NCI-H526 (cell line): ENCODE results near the gene DHRS2.
"Not testable (repeated sequence)": the region's sequence is repeated elsewhere in the genome, so short reads cannot be mapped to it uniquely, and the experiment has no call there.

Source experiments
- DNase-seq, 2 experiments: peaks; one replicate each; lab custom pipeline; 2025; lab: John Stamatoyannopoulos, UW

DHRS2 gene

GRCh38 chr14:23633160-23633701, 2.9 kb upstream of the DHRS2 start:
- peak in 1 of 2 experiments; percentile 3 for DNase-seq

DNA sequence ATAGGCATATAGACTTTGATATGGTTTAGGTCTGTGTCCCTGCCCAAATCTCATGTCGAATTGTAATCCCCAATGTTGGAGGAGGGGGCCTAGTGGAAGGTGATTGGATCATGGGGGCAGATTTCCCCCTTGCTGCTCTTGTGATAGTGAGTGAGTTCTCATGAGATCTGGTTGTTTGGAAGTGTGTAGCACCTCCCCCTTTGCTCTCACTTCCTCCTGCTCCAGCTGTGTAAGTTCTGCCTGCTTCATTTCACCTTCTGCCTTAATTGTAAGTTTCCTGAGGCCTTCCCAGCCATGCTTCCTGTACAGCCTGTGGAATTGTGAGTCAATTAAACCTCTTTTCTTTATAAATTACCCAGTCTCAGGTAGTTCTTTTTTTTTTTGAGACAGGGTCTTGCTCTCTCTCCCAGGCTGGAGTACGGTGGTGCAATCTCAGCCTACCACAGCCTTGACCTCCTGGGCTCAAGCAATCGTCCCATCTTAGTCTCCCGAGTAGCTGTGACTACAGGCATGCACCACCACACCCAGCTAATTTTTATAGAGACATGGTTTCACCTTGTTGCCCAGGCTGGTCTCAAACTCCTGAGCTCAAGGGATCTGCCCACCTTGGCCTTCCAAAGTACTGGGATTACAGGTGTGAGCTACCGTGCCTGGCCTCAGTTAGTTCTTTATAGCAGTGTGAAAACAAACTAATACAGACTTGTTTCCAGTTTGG, 1.3 kb upstream of the DHRS2 start:
- not testable (repeated sequence) for DNase-seq

- DNase-seq, result not testable (repeated sequence)
Observed at GRCh38 chr14:23637312-23637654, 1.1 kb downstream of the DHRS2 start.

- not testable (repeated sequence) for DNase-seq
Observed at GRCh38 chr14:23637655-23638413, 1.7 kb downstream of the DHRS2 start.

GRCh38 chr14:23638414-23639047, 2.4 kb downstream of the DHRS2 start:
- no peak for DNase-seq

DNA sequence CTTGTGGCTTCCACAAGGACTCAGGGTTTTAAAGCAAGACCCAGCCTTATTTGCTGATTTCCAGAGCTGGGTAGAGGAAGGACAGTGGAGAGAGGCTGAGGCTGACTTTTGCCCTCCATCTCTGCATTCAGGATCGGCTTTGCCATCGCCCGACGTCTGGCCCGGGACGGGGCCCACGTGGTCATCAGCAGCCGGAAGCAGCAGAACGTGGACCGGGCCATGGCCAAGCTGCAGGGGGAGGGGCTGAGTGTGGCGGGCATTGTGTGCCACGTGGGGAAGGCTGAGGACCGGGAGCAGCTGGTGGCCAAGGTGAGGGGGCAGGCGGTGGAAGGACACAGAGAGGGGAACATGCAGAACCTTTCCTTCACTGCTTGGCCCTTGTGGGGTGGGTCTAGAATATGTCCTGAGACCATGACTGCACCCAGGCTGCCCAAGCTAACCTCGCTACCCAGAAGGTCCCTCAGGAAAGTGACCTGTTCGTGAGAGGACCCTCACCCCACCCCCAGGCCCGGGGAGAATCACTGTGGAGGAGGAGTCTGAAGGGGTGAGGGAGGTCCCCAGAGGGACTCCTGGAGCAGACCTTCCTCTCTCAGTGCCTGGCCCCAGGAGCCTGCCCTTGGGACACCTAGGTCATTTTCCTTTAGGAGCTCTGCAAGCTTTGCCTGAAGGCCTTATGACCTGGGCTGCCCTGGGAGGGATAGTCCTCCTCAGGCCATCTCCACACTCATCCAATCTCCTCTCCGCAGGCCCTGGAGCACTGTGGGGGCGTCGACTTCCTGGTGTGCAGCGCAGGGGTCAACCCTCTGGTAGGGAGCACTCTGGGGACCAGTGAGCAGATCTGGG, 3.1 kb downstream of the DHRS2 start:
- no peak for DNase-seq

DNA sequence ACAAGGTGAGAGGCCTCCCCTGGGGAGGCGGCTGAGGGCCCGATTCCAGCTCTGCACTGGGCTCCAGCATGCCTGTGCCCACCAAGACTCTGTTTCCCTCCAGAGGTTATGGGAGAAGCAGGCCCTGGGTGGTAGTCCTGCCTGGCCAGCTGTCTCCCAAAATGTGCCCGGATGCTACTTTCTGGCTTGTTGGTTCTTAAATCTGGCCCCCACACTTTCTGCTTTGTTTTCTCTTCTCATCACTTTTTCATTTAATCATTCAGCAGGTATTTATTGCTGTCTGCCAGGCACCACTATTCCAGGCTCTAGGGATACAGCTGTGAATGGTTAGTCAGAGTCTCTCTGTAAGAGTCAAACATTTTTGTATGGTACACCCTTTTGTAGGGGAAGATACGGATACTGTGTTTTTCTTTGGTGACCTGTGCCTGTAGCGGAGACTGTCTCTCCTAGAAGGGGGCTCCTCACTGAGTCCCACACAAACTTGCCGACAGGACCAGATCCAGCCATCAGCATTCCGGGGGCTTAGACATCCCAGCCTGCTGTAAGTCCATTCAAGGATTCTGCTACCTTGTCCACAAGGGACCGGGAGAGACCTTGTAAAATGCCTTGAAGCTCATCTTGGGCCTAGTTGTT, 3.8 kb downstream of the DHRS2 start:
- DNase-seq, result no peak

GRCh38 chr14:23640524-23641141, 4.5 kb downstream of the DHRS2 start:
- DNase-seq, result peak; percentile 20 to 24

- DNase-seq, result no peak
Observed at GRCh38 chr14:23641180-23641914, 5.2 kb downstream of the DHRS2 start.

DNA sequence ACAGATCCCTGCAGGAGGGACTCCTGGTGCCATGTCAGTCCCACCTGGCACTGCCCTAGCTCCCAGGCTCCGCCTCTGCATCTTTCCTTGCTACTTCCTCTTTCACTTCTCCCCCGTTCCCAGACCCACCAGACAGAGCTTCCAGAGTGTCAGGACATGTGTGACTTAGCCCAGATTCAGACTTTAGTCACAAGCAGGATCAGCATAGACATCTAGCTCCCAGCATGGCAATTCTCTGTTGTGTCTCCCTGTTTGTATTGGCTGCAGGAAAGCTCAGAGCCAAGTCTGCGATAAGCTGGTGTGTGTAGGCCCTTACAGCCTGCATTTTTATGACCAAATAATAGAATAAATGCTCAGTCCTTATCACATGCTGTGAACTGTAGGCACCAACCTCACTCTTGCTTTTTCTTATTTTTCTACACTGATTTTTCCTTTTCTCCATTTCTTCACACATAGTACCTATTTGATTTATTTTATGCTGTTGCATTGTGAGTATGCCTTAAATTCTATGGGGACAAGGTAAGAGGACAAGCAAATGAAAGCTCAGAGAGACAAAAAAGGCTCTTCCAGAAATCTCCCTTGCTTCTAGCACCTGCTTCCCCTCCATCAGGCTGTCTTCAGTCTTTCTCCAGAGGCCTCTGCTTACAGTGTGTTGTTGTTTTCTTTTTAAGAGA, 5.9 kb downstream of the DHRS2 start:
- DNase-seq, result no peak

DNA sequence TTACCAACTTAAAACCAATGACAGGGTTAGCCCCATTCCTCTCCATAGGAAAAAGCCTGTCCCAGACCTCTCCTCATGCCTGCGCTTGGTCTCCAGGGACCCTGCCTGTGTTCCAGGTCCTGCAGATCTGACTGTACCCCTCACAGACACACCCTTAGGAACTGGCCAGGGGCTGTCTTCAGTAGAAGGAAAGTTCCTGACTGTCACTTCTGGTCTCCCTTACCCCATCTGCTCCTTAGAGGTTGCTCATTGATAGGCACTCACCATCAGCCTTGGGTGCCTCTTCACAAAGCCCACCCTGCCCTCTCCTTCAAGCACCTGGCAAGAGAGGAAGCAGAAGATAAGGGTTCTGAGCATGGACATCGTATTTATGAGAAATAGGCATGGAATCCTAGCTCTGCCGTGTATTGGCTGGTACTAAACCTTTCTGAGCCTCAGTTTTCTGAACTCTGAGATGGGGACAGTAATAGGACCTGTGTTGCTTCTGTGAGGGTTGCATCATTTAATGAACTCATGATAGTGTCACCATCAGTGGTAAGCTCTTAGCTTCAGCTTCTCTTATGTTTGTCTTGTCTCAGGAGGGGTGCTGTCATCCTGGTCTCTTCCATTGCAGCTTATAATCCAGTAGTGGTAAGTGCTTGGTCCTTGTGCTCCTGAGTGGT, 7.5 kb downstream of the DHRS2 start:
- no peak for DNase-seq

- no peak for DNase-seq
Observed at GRCh38 chr14:23644195-23644918, 8.2 kb downstream of the DHRS2 start.

DNA sequence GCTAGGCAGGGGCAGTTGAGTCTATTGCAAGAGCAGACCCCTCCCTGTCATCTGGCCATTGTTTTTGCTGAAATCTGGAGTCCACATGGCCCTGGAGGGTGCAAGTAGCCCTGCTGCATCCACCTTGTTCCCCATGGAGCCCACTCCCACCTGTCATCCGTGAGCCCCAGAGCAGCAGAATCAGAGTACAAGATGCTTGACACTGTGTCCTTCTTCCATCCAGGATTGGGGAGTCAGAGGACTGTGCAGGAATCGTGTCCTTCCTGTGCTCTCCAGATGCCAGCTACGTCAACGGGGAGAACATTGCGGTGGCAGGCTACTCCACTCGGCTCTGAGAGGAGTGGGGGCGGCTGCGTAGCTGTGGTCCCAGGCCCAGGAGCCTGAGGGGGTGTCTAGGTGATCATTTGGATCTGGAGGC, 8.8 kb downstream of the DHRS2 start:
- DNase-seq, result no peak

DNA sequence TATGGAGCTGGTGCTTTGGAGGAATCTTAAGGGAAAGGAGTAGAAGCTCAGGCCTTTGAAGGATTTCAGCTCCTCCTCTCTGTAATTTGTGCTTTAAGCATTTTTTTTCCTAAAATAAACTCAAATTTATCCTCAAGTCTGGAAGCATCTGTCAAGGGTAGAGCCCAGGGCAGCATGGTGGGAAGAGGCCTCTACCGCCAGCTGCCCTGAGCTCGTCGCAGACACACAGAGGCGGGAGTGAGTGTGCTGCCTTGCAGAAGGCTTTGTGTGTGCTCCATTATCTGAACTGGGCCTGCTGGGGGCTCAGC, 9.3 kb downstream of the DHRS2 start:
- DNase-seq, result no peak

GRCh38 chr14:23645812-23646647, 9.9 kb downstream of the DHRS2 start:
- no peak for DNase-seq

DNA sequence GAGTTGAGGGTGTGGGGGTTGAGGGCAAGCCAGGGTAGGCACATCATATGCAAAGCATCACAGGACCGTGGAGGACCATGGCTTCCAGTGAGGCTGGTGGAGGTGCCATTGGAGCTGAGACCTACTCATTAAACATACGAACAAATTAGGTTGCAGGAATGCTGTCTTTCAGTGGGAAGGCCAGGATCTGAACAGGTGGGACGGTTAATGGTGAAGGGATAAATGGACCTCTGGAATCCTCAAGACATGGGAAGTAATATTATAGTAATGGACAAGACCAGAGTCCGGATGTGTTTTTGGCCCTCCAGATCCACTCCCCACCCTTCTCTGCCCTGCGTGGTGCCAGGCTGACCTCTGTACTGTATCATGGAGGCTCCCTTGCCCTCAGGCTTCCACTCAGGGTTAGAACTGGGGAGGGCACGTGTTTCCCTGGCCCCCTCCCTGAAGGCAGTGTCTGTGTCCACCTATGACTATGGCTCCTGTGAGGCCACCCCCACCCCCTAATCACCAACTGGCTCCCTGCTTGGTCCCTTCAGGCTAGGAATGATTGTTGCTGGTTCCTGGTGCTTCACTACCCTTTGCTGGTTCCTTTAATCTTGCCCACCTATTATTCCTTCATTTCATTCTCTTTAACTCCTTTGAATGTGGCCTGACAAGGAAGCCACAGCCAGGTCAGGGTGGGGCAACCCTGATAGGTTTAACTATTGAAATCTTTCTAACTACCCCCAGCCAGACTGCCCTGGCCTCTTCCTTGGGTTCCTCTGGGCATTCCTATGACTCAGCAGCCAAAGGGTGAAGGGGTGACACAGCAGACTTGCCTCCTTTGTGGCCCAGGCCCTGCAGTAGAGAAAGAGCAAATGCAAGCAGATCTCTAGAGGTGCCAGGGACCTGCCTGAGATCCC, 10.7 kb downstream of the DHRS2 start:
- no peak for DNase-seq

- no peak for DNase-seq
Observed at GRCh38 chr14:23647619-23648018, 11.5 kb downstream of the DHRS2 start.
